ENCODE results near the gene STK32A.

DNA sequence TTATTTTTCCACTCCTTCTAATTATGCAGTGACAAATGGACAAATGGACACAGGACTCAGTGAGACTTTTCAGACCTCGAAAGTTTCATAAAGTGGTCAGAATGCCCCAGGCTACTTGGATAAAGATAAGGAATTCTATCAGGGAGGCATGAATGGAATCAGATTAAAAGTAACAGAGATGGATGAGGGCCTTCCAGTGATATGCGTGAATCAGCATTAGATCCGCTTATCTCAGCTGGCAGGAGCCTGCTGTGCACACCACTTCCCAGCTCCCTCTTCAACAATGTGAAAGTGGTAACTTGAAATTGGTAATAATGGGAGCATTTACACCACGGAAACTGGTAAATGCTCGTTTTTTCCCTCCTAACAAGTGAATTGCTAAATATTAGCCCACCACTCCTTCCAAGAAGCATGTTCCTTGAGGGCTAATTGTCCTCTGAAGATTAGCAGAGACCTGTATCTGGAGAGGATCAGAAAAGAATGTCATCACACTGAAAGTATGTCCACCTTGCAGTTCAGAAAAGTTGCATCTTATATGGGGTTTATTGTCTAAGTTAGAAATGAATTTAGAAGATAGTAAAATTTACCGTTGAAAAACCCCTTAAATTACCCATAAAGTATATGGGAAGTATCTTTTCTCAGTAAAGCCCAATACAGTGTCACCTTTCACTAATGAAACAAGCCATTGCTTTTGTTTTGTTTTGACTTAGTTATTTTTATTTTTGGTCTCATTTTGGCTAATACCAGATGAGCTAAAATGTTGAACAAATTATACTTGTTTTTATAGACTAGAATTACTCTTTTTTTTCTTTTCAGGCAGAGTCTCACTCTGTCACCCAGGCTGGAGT, 149.7 kb downstream of the STK32A start:
- TF ChIP-seq, protein P1, sequence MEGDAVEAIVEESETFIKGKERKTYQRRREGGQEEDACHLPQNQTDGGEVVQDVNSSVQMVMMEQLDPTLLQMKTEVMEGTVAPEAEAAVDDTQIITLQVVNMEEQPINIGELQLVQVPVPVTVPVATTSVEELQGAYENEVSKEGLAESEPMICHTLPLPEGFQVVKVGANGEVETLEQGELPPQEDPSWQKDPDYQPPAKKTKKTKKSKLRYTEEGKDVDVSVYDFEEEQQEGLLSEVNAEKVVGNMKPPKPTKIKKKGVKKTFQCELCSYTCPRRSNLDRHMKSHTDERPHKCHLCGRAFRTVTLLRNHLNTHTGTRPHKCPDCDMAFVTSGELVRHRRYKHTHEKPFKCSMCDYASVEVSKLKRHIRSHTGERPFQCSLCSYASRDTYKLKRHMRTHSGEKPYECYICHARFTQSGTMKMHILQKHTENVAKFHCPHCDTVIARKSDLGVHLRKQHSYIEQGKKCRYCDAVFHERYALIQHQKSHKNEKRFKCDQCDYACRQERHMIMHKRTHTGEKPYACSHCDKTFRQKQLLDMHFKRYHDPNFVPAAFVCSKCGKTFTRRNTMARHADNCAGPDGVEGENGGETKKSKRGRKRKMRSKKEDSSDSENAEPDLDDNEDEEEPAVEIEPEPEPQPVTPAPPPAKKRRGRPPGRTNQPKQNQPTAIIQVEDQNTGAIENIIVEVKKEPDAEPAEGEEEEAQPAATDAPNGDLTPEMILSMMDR (IDR thresholded peaks at IDR 0.05): no peak
- TF ChIP-seq POLR2AphosphoS5 (IDR thresholded peaks at IDR 0.05; ENCODE audit: low read depth, low read length) (no peak), TCF7L2 (IDR thresholded peaks at IDR 0.05; ENCODE audit: low read depth, low read length) (no peak)
